ENCODE results near the gene GLS.
"Not testable (repeated sequence)": the region's sequence is repeated elsewhere in the genome, so short reads cannot be mapped to it uniquely, and the experiment has no call there.

The GLS gene

DNA sequence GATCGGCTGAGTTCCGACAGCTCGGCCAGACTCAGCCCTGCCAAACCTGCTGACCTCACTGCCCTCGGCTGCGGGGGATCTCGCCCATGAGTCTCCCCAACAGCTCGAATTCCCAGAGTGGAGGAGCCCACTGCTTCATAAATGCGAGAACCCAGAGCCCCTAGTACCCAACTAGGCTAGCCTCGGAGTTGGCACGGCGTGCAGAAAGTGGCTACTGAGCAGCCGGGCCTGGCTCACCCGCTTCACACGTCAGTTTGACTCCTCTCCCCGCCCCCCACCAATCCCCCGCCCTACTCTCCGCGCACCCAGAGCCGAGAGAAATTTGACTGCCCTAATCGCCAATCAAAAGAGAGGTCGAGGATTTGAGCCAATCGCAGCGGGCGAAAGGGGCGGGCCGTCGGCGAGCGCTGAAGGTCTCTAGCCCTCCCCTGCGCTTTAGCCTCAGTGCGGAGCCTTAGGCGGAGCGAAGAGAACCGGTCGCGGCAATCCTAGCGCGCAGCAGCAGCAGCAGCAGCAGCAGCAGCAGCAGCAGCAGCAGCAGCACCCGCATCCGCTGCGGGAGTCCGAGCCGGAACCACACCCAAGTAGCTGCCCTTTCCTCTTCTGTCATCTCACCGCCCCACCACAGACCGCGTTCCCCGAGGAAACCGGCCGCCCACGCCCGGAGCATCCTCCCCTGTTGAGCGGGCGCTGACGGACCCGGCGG is at the start of gene GLS:
GLS (plus strand) TSS at position 444 of the 706 bp plus-strand sequence. CDS start 264 bp downstream, outside the sequence.
- DNase-seq = peak; percentile 92

DNA sequence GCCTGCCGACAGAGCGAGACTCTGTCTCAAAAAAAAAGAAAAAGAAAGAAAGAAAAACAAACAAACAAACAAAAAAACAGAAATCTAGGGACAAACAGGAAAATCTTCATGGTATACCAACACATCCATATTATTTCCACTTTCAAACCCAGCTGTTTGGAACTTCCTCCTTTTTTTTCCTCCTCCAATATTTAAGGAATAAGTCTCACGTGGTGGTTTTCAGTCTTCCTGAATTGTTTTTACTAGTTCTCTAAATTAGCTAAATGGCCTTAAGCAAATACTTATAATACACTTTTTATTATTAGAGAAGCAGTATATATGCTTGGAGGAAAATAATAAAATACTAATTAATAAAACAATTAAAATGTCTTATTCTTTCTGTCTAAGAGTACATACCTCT is 48.7 kb upstream of the GLS start:
- no peak for DNase-seq

DNA sequence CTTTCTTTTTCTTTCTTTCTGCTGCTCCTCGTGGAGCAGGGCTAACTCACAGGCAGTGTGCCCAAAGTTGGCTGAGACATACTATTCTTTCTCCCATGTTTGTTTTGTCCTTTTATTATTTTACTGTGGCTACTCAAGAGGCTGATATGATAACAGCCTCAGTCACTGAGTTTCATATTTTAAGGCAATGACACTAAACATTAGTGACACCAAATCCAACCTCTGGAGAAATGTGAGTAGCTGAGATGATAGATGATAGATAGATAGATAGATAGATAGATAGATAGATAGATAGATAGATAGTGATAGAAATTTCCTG is 45.8 kb upstream of the GLS start:
- DNase-seq = no peak

DNA sequence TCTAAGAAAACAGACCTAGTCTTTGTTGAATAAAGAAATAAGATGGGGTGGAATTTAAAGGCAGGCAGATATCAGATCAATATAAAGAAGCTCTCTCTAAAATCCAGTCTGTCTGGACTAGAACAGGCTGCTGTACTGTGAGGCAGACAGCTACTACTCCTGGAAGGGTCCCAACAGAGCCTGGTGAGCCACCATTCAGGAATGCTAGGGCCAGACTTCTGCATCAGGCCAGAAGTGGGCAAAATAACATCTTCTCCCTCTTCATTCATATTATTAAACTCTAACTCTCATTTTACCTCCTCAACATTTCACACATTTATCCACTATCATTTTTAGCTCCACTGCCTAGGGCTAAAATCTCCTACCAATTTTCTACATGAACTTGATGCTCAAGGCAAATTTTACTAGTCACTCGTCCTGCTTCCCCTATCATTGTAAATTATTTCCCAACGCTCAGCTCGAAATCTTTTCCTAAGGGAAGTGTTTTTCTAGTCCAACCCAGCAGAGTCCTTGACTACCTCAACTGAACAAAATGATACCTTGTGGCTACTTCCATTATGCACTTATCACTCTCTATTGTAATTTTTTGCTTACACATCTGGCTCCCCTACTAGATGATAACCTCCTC is 45.2 kb upstream of the GLS start:
- DNase-seq = no peak

DNA sequence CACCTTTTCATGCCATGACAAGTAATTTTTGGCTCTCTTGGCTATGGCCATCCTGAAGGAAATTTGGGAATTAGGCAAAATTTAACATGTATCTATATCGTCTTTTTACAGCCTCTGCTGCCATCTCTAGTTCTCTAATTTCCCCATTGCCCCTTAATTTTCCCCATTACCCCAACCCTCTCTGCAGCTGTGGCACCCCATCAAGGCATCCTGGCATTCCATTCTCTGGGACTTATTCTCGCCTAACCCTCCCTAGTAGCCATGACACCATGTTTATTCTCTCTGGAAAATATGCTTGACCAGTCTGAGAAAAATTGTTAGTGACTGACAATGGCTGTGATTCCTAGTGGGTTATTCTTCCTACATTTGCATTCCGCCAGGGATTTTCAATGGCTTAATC is 43.9 kb upstream of the GLS start:
- no peak for DNase-seq

DNA sequence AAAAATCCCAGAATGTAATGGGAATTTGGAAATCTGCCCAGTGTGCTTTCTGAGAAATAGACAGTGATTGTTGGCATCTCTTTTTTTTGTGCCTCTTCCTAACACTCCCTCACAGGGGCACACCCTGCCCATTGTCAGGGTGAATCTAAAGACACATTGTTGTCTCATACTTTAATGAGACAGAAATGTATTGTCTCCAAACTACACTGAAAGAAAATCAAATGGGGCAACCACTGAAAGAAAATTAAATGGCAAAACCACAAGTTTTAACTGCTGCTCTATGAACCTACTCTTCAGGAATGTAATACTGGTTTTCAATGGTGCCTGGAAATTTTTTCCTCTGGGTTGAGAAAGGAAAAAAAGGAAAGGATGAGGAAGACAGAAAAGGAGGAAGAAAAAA is 43.2 kb upstream of the GLS start:
- no peak for DNase-seq

DNA sequence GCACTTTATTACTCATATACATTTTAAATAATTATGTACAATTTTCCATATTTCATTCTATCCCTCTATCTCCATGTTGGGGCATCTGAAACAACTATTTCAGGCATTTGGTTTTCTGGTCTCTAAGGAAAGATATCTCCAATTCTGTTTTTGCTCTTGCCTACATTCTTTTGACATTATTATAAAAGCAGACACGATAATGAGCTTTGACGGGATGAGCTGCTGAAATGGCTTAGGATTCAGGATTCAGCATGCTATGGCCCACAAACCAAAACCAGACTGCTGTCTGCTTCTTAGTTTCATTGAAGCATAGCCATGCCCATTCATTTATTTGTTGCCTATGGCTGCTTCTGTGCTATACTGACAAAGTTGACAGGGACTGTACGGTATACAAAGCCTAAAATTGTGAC is 42.7 kb upstream of the GLS start:
- DNase-seq = no peak

DNA sequence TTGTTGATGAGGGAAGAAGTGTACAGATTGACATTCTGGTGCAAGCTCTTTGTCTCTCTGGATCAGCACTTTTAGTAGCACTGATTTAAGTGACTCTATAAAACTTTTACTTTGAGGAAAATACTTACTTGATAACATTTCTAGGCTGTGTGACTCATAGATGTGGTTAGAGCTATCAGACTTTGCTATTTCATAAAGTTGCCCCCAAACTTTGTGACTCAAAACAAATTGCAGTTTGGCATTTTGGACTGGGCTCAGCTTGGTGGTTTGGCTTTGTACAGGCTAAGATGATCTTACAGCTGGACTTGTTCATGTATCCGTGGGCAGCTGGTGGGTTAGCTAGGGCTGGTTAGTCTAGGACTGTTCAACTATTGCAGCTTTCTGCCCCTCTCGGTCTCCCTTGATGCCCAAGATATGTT is 42.1 kb upstream of the GLS start:
- DNase-seq = no peak

DNA sequence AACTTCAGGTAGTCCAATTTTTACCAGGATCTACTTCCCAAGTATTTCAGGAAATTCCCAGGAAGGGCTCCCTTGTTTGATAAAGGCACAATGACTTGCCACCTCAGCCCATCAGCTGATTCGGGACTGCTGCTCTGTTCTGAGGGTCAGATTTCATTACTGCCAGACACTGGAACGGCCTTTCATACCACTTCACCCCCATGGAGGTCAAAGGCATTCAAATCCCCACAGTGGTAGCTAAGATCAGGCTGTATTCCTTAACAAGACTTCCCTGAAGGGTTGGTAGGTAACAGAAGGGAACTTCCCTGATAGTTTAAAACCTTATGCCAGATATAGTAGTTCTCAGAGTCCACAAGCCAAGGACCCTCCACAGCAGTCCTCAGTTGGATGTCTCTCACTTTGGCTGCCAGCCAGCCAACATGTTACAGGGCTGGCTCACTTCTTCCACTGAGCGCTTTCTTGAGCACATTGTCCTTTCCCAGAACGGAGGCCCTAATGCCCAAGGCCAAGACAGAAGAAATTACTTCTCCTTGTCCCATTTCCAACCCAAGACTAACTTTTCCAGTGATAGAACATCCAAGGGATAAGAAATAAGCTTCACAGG is 40.0 kb upstream of the GLS start:
- no peak for DNase-seq

DNA sequence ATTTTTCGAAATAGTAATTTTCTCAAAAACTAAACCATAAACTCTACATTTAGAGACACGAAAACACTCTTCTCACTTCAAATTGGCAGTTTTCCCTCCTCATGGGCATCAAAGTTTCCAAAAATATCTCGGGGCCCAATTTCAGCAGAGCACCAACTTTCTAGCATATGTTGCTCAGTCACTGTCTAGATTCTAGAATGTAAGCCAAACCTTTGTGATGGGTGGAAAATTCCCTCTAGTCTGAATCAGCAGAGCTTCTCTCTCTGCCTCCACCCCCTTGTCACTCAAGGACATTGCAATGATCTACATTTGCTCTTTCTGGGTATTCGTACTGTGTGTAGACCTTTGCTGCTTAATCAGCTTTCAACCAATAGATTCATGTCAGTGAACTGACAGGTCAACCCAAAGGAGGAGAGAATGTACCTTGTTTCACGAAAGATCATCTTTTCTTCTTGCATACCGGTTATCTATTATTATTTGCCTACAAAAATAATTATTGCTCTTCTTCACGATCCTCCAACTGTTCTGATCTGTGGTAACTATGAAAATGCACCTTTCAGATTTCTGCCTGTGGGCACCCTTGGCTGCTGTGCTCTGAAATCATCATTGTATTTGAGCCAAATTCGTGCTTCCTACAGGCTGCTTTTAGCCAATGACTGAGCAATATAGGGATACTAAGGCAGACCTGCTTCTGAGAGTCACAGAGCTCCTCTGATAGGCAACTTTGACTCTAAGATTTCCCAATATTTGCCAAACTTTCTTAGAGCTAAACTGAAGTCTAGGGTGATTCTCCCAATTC is 38.7 kb upstream of the GLS start:
- no peak for DNase-seq

DNA sequence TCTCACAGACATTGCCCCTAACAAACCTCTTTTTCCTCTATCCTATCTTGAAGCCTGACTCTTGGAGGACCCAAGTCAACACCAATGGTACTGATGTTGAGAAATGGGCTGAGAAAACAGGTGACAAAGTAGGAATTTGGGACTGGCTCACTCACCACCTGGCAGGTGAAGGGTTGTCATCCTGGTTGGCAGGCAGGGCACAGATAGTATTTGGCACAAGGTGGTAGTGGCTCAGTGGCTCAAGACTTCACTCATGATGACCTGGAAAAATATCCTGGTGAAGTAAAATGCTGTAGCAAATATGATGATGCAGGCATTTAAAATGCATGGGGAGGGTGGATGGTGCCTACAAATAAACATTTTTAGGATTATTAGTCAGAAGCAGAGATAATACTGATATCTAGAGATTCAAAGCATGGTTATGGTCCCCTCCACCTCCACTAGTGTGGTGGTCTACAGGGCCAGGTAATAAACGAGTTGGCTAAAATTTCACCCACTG is 38.0 kb upstream of the GLS start:
- no peak for DNase-seq

DNA sequence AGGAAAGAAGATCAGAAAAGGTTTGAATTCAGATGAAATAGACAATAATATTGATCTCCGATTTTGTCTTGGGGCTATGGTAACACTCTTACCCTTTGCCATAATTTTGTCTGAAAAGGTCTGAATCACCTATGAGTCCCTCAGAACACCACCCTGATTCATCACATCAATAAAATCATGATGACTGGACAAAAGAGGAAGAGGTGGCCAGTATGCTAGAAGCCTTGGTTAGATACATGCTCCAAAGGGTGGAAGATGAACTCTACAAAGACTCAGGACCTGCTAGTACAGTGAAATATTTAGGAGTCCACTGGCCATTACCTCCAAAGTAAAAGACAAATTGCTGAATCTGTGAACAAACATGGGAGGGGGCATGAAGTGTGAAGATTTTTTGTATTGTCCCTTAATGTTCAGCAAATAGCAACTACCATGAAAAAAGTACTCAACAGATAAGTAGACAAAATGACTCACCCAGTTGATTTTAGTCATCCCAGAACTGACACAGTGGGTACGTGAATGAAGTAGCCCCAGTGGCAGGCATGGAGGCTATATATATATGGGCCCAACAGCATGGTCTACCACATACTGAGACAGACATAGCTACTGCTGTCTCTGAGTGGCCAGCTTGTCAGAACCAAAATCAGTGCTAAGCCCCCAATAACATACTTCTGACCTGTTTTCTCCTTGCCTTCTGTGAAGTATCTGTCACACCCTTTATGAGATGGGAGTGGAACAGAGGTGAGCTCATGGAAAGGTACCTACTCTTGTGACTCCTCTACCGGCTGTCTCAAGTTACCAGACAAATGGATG is 36.5 kb upstream of the GLS start:
- no peak for DNase-seq

DNA sequence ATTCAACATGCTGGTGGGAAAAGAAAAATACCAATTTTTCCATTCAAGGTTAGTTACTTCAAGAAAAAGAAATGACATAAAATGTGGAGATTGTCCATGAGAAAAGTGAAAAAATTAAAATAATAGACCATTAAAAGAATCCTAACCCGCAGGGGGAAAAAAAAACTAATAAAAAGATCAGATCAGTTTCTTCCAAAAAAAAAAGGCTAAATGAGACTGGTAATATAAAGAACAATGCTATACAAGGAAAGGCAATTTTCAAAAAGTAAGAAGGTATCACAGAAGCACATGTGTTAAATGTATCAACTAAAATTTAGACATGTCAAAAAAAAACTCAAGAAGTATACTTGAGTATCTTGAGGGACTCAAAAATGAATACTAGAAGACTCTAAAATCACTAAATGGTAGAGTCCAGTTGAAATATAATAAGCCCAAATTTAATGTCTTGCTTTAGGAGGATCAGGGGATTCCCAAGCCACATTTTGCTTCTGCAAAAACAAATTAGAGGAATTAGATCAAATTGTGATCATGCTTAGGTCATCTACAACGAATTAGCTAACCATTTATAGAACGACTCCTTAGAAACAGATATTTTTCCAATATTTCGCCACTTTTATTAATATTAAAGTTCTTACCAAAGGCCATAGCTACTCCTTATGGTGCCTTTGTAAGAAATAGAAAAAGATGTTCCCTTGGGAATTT is 35.8 kb upstream of the GLS start:
- no peak for DNase-seq

DNA sequence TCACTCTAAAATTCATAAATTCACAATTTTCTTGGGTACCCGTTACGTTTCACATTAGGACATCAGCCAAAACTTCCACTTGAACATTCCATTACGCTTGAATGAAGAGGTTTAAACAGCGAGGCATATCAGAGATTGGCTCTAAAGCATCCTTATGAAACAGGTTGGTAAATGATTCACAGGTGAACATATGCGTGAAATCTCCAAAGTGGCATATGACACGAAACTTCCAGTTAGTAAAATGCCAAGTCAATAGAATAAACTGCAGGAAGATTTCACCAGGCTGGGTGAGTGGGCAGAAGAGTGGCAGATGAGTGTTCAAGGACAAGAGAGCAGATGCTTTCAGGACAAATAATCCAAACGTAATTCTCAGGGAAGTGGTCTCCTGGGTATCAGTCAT is 33.9 kb upstream of the GLS start:
- DNase-seq = peak; percentile 76

DNA sequence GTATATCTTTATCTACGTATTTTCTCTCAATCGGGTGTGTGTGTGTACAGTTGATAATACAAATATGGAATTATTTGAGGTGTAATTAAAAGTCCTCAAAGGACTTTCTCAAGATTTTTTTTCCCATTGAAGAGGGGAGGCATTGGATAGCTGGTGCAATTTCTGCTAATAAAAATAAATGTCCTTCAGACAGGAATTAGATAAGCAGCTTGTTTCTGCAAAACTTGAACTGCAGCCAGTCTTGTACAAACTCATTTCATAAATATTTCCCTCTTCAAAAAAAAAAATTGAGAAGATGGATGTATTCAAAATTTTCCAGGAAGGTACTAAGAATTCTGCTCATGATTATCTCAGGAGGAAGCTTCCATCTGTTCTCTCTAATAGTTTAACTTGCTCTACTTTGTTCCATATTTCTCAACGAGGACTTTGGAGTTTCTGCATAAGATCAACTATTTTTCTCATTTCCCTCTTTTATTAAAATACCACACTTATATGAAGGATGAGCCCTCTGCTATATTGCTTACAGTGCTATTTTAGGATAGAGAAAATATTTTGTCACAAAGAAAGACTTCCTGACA is 33.0 kb upstream of the GLS start:
- DNase-seq = peak; percentile 32

DNA sequence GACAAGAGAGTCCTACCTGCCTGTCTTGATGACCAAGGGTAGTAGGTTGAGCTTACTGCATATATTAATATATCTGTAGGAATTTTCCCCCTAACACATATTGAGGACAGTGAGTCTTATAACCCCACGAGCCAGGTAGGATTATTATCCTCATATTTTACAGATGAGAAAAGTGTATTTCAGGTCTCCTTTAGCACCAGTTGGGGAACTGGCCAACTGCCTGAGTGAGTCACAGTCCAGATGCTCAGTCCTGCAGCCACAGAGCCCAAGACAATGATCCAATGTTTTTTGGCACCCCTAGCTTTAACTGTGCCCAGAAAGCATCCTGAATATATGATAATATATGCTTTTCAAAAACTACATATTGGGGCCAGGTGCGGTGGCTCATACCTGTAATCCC is 30.8 kb upstream of the GLS start:
- no peak for DNase-seq

DNA sequence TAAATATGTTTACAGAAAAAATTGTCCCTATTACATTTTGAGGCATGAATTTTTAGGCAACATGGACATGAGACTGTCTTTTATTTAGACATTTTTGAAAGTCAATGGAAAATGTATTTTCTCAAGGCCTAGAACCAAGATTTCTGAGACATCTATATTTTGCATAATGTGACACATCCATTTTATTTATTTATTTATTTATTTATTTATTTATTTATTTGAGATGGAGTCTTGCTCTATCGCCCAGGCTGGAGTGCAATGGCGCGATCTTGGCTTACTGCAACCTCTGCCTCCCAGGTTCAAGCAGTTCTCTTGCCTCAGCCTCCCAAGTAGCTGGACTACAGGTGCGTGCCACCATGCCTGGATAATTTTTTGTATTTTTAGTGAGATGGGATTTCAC is 27.6 kb upstream of the GLS start:
- DNase-seq = not testable (repeated sequence)

DNA sequence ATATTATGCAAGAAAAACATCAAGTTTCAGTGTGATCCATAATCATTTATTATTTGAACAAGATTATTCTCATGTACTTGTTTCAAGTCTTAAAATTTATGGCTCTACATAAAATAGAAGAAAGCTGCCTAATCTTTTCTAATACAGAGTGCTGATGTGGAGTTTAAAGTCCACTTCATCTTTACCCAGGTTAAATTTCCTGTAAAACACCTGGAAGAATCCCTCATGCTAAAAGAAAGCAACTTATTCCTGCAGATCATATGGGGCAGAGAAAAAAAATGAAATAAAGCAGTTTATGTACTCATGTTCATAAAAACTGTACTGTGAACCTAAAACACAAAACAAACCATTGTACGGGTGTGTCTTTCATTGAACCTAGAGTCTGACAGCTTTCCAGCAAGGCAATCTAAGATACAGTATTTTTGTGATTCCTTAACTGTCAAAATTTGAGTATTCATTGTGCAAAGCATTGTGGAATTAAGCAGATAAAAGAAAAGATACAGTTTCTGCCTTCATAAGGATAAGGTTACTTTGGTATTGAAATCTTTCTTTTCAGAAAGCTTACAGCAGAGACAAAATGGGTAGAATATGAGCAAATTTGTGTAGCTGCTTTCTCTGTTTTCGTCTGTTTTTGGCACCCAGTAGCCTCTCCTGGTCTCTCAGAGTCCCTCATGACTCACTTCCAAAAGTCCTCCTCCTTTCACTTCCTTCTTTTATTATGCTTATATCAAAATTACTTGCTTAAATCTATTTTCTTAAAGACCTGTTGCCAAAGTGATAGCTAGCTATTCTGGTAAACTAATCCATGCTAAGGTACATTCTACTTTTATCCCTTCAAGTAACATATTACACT is 26.9 kb upstream of the GLS start:
- DNase-seq = no peak

DNA sequence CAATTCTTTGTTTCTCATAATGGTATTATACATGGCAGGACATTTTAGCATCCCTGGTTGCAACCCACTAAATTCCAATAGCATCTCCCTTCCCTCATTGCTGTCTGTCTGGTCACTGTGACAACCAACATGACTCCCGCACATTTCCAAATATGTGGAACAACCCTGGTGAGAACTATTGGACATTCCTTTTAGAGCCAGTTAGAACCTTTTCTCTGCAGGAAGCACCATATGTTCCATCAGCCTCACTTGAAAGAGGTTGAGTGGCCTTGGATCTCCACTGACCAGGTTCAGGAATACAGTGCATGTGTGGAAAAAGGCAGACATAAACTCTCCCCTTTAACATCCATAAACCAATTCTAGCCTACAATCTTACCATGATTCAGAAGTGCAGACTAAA is 25.9 kb upstream of the GLS start:
- DNase-seq = no peak

DNA sequence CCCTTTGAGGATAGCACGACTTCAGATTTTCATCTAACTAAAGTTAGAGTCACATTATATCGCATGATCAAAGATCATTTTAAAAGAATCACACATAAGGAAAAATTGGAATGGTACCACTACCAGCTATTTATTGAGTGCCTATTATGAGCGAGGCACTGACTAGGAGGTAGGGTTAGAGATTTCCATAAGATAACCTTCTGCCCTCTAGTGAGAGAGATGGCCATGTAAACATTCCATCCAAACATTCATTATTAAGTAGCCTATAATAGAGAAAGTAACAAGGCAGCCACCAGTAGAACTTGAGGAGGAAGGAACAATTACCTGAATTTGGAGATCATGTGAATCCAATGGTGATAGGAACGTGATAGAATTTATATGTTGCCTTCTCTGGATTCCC is 25.4 kb upstream of the GLS start:
- DNase-seq = no peak

DNA sequence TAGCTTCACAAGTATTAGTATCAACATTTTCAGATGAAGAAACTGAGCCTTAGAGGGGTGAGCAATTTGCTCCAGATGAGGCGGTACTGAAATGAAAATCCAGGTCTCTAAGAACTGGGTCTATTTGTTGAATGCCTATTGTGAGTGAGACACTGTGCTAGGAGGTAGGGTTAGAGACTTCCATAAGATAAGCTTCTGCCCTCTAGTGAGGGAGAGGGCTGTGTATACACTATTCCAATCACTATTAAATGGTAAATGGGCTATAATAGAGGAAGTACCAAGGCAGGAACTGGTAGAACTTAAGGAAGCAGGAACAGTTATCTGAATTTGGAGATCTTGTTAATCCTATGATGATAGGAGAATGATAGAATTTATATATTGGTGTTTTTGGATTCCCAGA is 23.6 kb upstream of the GLS start:
- no peak for DNase-seq
